ENCODE data around the gene ZNF536. TPM values are rescaled to one million over a fixed set of nuclear protein-coding genes. Genes with fewer than 3 reads are reported as not detected.

The ZNF536 gene
- polyA plus RNA-seq, 1 of the 3 experiments (the other 2 are of a cell fraction) = 0.41 TPM

DNA sequence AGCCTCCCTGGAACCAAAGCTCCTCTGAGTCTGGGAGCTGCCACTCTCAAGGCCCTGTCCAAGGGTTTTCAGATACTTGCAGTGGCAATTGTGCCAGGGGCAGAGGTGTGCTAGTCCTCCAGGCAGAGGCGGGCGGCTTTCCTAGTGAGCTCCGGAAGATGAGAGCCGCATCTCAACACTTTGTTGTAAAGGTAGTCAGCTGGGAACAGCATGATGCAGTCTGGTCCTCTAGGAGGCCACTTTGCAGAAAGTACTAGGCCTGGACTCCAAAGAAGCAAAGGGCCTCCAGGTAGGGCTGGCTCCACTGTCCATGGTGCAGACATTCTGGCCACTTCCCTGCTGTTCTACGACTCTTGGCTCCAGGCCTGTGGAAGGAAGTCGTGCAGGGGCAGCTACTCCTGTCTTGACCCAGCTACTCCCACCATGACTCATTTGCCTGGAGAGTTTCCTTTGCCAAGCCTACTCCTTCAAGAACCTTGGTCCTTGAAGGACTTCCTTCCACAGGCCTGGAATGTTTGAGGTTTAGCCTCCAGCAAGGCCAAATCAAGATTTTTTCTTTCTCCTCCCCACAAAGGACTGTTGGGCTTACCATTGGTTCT lies 9.9 kb upstream of the ZNF536 start:
- H3K4me2 ChIP-seq = no peak overlapping the region
- no peaks in the 10 kb centered on the region for H4K20me1 ChIP-seq (ENCODE audit: insufficient read depth)
- H3K27ac ChIP-seq (ENCODE audit: low read depth in 2 of 2, low read length in 1 of 2) = no peak overlapping the region
- H3K9ac ChIP-seq = no peak overlapping the region
- H3K9me3 ChIP-seq = no peaks in the 10 kb centered on the region
- DNase-seq = no peak
- H3K9me2 ChIP-seq = no peaks in the 10 kb centered on the region
- H3K27me3 ChIP-seq (ENCODE audit: insufficient read depth) = no peaks in the 10 kb centered on the region
- peaks cover 0 to 26% of the 10 kb centered on the region in 2 experiments; a peak in 2 of 4 replicates for H3K4me1 ChIP-seq (ENCODE audit: control insufficient read depth in 1 of 2, insufficient read depth in 2 of 2, low read depth in 1 of 2, low read length in 1 of 2)
- WGBS (ENCODE audit: low lambda C conversion rate) = 65% methylated on average over 6 of the region's 6 CpGs
- no peak overlapping the region for H3K4me3 ChIP-seq (ENCODE audit: low read depth in 2 of 2, low read length in 1 of 2)
- no peaks in the 10 kb centered on the region for H3F3A ChIP-seq (replicated peaks; ENCODE audit: insufficient read depth)
- H3K79me2 ChIP-seq (ENCODE audit: insufficient read depth) = no peaks in the 10 kb centered on the region
- H3K36me3 ChIP-seq (replicated peaks in 1 of 2; ENCODE audit: control insufficient read depth in 1 of 2, insufficient read depth in 2 of 2, low read length in 1 of 2) = no peaks in the 10 kb centered on the region
- CTCF ChIA-PET = interaction anchor here (1.0 to 1.2 kb wide), 2 partner anchors 12 to 209 kb away, joined by 3 read pairs; no protein-coding TSS in a partner anchor
- TF ChIP-seq, protein P1, sequence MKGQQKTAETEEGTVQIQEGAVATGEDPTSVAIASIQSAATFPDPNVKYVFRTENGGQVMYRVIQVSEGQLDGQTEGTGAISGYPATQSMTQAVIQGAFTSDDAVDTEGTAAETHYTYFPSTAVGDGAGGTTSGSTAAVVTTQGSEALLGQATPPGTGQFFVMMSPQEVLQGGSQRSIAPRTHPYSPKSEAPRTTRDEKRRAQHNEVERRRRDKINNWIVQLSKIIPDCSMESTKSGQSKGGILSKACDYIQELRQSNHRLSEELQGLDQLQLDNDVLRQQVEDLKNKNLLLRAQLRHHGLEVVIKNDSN (IDR thresholded peaks at IDR 0.05; ENCODE audit: borderline replicate concordance, low read depth) = no peak
- TF ChIP-seq MXI1 (IDR thresholded peaks at IDR 0.05; ENCODE audit: low read depth, low read length) = no peak
- no peak for TF ChIP-seq FOXM1 (IDR thresholded peaks at IDR 0.05; ENCODE audit: low read depth)
- no peak for TF ChIP-seq NRF1 (IDR thresholded peaks at IDR 0.05; ENCODE audit: low read depth, low read length)
- TF ChIP-seq FOSL2 (IDR thresholded peaks at IDR 0.05; ENCODE audit: borderline replicate concordance, low read depth) = no peak
- TF ChIP-seq, protein P2, sequence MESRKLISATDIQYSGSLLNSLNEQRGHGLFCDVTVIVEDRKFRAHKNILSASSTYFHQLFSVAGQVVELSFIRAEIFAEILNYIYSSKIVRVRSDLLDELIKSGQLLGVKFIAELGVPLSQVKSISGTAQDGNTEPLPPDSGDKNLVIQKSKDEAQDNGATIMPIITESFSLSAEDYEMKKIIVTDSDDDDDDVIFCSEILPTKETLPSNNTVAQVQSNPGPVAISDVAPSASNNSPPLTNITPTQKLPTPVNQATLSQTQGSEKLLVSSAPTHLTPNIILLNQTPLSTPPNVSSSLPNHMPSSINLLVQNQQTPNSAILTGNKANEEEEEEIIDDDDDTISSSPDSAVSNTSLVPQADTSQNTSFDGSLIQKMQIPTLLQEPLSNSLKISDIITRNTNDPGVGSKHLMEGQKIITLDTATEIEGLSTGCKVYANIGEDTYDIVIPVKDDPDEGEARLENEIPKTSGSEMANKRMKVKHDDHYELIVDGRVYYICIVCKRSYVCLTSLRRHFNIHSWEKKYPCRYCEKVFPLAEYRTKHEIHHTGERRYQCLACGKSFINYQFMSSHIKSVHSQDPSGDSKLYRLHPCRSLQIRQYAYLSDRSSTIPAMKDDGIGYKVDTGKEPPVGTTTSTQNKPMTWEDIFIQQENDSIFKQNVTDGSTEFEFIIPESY (IDR thresholded peaks at IDR 0.05; ENCODE audit: borderline replicate concordance, low read depth) = no peak
- TF ChIP-seq, protein P3, sequence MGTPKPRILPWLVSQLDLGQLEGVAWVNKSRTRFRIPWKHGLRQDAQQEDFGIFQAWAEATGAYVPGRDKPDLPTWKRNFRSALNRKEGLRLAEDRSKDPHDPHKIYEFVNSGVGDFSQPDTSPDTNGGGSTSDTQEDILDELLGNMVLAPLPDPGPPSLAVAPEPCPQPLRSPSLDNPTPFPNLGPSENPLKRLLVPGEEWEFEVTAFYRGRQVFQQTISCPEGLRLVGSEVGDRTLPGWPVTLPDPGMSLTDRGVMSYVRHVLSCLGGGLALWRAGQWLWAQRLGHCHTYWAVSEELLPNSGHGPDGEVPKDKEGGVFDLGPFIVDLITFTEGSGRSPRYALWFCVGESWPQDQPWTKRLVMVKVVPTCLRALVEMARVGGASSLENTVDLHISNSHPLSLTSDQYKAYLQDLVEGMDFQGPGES (IDR thresholded peaks at IDR 0.05; ENCODE audit: low read depth, low read length) = no peak
- TF ChIP-seq TEAD4 (IDR thresholded peaks at IDR 0.05; ENCODE audit: borderline replicate concordance, insufficient read depth) = no peak
- no peak for TF ChIP-seq SMC3 (IDR thresholded peaks at IDR 0.05; ENCODE audit: low read depth, low read length)
- TF ChIP-seq GABPA (IDR thresholded peaks at IDR 0.05; ENCODE audit: low read depth) = no peak
- TF ChIP-seq, protein P4, sequence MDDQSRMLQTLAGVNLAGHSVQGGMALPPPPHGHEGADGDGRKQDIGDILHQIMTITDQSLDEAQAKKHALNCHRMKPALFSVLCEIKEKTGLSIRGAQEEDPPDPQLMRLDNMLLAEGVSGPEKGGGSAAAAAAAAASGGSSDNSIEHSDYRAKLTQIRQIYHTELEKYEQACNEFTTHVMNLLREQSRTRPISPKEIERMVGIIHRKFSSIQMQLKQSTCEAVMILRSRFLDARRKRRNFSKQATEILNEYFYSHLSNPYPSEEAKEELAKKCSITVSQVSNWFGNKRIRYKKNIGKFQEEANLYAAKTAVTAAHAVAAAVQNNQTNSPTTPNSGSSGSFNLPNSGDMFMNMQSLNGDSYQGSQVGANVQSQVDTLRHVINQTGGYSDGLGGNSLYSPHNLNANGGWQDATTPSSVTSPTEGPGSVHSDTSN (IDR thresholded peaks at IDR 0.05) = no peak
- TF ChIP-seq RAD21 (IDR thresholded peaks at IDR 0.05; ENCODE audit: low read length) = no peak
- no peak for TF ChIP-seq EP300 (IDR thresholded peaks at IDR 0.05; ENCODE audit: borderline replicate concordance in 1 of 2, low read depth in 1 of 2, low read length in 1 of 2)
- TF ChIP-seq, protein P5, sequence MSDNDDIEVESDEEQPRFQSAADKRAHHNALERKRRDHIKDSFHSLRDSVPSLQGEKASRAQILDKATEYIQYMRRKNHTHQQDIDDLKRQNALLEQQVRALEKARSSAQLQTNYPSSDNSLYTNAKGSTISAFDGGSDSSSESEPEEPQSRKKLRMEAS (IDR thresholded peaks at IDR 0.05; ENCODE audit: low read depth) = no peak
- TF ChIP-seq NFIC (IDR thresholded peaks at IDR 0.05; ENCODE audit: borderline replicate concordance) = no peak
- TF ChIP-seq CHD2 (IDR thresholded peaks at IDR 0.05; ENCODE audit: low read length, partially characterized antibody) = no peak
- no peak for TF ChIP-seq RXRA (IDR thresholded peaks at IDR 0.05; ENCODE audit: borderline replicate concordance, low read depth)
- TF ChIP-seq SIN3A (IDR thresholded peaks at IDR 0.05; ENCODE audit: borderline replicate concordance, low read depth, low read length) = no peak
- POLR2A ChIA-PET = no interaction called here
- no peak overlapping the region for H2AFZ ChIP-seq (ENCODE audit: low read depth)
